Small intestine (tissue), 16 donors: ENCODE results near the gene DUX4. TPM values are rescaled to one million over a fixed set of nuclear protein-coding genes. Genes with fewer than 3 reads are reported as not detected.
"Not testable (repeated sequence)": the region's sequence is repeated elsewhere in the genome, so short reads cannot be mapped to it uniquely, and the experiment has no call there.

Experiments
- DNase-seq, 2 donors: peaks; one replicate each; pipeline versions ENCODE4 v3.0.0 to v3.0.0-alpha.2; 2013
- FAIRE-seq: peaks from 2 replicates; lab custom pipeline; 2012; peaks lifted over from hg19 to GRCh38; lab: Jason Lieb, UNC
- H3K27ac ChIP-seq, 3 donors: one replicate each; pipeline ENCODE4 v1.5.1; 2013; ENCODE audit warnings: low read length in 2 of 3, mild to moderate bottlenecking in 2 of 3, control low read depth in 1 of 3, inconsistent platforms in 1 of 3, low read depth in 1 of 3, moderate library complexity in 1 of 3
- H3K27me3 ChIP-seq, 3 donors: one replicate each; pipeline ENCODE4 v1.6.1; 2013; ENCODE audit warnings: low read length in 3 of 3, inconsistent platforms in 1 of 3; ENCODE audit not compliant: control insufficient read depth in 3 of 3, insufficient read depth in 3 of 3
- H3K36me3 ChIP-seq, 3 donors: one replicate each; pipeline ENCODE4 v1.6.1; 2013; ENCODE audit warnings: low read length in 3 of 3, inconsistent platforms in 1 of 3, low read depth in 1 of 3, mild to moderate bottlenecking in 1 of 3, moderate library complexity in 1 of 3; ENCODE audit not compliant: control insufficient read depth in 3 of 3, insufficient read depth in 2 of 3
- H3K4me1 ChIP-seq, 3 donors: one replicate each; pipeline ENCODE4 v1.6.1; 2013; ENCODE audit warnings: low read length in 2 of 3, inconsistent platforms in 1 of 3, low read depth in 1 of 3, mild to moderate bottlenecking in 1 of 3, moderate library complexity in 1 of 3; ENCODE audit not compliant: control insufficient read depth in 3 of 3, insufficient read depth in 2 of 3
- H3K4me3 ChIP-seq, 3 donors: one replicate each; pipeline ENCODE4 v1.5.1; 2013; ENCODE audit warnings: low read length in 3 of 3, control low read depth in 1 of 3, inconsistent platforms in 1 of 3, low read depth in 1 of 3, mild to moderate bottlenecking in 1 of 3, moderate library complexity in 1 of 3
- H3K9me3 ChIP-seq, 2 donors: one replicate each; pipeline ENCODE4 v1.6.1; 2013; ENCODE audit warnings: low read depth in 1 of 2, low read length in 1 of 2; ENCODE audit not compliant: control insufficient read depth in 2 of 2, insufficient read depth in 1 of 2
- WGBS, 3 donors: extraction: QIAGEN DNeasy Blood & Tissue Kit; methylation state at CpG; one replicate each; pipeline ENCODE4 v1.1.7; 2013; 5-methylcytosine and 5-hydroxymethylcytosine counted together
- long read RNA-seq, 10 donors: transcript quantifications; one replicate each; lab custom pipeline, GENCODE V29; 2026
- polyA plus RNA-seq, 4 donors: library from polyadenylated mRNA; stranded (reverse) in 3 of 4; unstranded in 1 of 4; fragments of 200-250 nt in 3 of 4; fragments of 120-200 nt in 1 of 4; gene quantifications; one replicate each; pipeline versions ENCODE4 v1.2.1 to v1.2.3, GENCODE V29; 2013
- donor health status: healthy with polysubstance abuse.
- donor health status: control.
- donor health status: control.
- donor health status: Bipolar disorder and iron deficiency.
- donor health status: healthy.

Gene DUX4
- under 1 TPM in 1 of 4 donors, not detected in 3; 0.07 TPM for polyA plus RNA-seq
- long read RNA-seq, donor 1 = 0 reads
- long read RNA-seq, donor 2 = 0 reads
- long read RNA-seq, donor 3 = 0 reads
- long read RNA-seq, donor 4 = 0 reads
- long read RNA-seq, donor 5 = 0 reads
- long read RNA-seq, donor 6 = 0 reads
- long read RNA-seq, donor 7 = 0 reads
- long read RNA-seq, donor 8 = 0 reads
- long read RNA-seq, donor 9 = 0 reads
- long read RNA-seq, donor 10 = 0 reads

DNA sequence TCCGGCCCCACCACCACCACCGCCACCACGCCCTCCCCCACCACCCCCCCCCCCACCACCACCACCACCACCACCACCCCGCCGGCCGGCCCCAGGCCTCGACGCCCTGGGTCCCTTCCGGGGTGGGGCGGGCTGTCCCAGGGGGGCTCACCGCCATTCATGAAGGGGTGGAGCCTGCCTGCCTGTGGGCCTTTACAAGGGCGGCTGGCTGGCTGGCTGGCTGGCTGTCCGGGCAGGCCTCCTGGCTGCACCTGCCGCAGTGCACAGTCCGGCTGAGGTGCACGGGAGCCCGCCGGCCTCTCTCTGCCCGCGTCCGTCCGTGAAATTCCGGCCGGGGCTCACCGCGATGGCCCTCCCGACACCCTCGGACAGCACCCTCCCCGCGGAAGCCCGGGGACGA lies at the start of gene DUX4:
DUX4 (plus strand) TSS at position 347 of the 400 bp plus-strand sequence; CDS start at position 347, 0 bp downstream.
- H3K4me1 ChIP-seq, H3K4me3 ChIP-seq, H3K27ac ChIP-seq, DNase-seq, H3K36me3 ChIP-seq, H3K27me3 ChIP-seq, FAIRE-seq, H3K9me3 ChIP-seq: not testable (repeated sequence)
- 85% methylated on average over 3 of the region's 32 CpGs; no CpG with 5 or more reads in 2 of the 3 donors for WGBS, 3 donors

DNA sequence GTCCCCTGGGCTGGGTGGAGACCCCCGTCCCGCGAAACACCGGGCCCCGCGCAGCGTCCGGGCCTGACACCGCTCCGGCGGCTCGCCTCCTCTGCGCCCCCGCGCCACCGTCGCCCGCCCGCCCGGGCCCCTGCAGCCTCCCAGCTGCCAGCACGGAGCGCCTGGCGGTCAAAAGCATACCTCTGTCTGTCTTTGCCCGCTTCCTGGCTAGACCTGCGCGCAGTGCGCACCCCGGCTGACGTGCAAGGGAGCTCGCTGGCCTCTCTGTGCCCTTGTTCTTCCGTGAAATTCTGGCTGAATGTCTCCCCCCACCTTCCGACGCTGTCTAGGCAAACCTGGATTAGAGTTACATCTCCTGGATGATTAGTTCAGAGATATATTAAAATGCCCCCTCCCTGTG lies 1.9 kb downstream of the DUX4 start:
- not testable (repeated sequence) for H3K27ac ChIP-seq, H3K4me3 ChIP-seq, H3K9me3 ChIP-seq, H3K36me3 ChIP-seq, H3K4me1 ChIP-seq, H3K27me3 ChIP-seq, FAIRE-seq, DNase-seq
- 52 to 78% (median 72%) methylated on average over 12 to 28 of the region's 33 CpGs for WGBS, 3 donors

DNA sequence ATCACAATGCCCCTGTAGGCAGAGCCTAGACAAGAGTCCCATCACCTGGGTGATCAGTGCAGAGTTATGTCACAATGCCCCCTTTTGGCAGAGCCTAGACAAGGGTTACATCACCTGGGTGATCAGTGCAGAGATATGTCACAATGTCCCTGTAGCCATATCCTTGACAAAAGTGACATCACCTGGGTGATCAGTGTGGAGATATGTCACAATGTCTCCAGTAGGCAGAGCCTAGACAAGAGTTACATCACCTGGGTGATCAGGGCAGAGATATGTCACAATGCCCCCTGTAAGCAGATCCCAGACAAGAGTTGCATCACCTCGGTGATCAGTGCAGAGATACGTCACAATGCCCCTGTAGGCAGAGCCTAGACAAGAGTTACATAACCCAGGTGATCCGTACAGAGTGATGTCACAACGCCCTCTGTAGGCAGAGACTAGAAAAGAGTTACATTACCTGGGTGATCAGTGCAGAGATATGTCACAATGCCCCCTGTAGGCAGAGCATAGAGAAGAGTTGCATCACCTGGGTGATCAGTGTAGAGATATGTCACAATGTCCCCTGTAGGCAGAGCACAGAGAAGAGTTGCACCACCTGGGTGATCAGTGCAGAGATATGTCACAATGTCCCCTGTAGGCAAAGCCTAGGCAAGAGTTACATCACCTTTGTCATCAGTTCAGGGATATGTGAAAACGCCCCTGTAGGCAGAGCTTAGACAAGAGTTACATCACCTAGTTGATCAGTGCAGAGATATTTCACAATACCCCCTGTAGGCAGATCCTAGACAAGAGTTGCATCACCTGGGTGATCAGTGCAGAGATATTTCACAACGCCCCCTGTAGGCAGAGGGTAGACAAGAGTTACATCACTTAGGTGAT lies 4.4 kb downstream of the DUX4 start:
- H3K36me3 ChIP-seq, H3K27ac ChIP-seq, H3K27me3 ChIP-seq, H3K9me3 ChIP-seq, H3K4me3 ChIP-seq, DNase-seq, H3K4me1 ChIP-seq, FAIRE-seq: not testable (repeated sequence)
- WGBS, 3 donors = 47 to 57% (median 49%) methylated on average over 4 to 5 of the region's 6 CpGs

DNA sequence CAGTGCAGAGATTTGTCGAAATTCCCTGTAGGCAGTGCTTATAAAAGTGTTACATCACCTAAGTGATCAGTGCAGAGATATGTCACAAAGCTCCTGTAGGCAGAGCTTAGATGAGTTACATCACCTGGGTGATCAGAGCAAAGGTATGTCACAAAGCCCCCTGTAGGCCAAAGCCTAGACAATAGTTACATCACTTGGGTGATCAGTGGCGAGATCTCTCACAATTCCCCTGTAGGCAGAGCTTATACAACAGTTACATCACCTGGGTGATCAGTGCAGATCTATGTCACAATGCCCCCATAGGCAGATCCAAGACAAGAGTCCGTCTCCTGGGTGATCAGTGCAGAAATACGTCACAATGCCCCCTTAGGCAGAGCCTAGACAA lies 5.0 kb downstream of the DUX4 start:
- FAIRE-seq, H3K4me1 ChIP-seq, H3K9me3 ChIP-seq, H3K27me3 ChIP-seq, H3K27ac ChIP-seq, H3K36me3 ChIP-seq, DNase-seq, H3K4me3 ChIP-seq: not testable (repeated sequence)
- WGBS, 3 donors = 13 to 23% (median 22%) methylated on average over 3 to 4 of the region's 4 CpGs

DNA sequence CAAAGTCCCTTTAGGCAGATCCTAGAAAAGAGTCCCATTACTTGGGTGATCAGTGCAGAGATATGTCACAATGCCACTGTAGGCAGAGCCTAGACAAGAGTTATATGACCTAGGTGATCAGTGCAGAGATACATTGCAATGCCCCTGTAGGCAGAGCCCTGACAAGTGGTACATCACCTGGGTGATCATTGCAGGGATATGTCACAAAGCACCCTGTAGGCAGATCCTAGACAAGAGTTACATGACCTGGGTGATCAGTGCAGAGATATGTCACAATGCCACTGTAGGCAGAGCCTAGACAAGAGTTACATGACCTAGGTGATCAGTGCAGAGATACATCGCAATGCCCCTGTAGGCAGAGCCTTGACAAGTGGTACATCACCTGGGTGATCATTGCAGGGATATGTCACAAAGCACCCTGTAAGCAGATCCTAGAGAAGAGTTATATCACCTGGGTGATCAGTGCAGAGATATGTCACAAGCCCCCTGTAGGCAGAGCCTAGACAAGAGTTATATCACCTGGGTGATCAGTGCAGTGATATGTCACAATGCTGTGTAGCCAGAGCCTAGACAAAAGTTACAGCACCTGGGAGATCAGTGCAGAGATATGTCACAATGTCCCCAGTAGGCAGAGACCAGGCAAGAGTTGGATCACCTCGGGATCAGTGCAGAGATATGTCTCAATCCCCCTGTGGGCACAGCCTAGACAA lies 5.6 kb downstream of the DUX4 start:
- H3K36me3 ChIP-seq, H3K4me3 ChIP-seq, DNase-seq, H3K4me1 ChIP-seq, FAIRE-seq, H3K27me3 ChIP-seq, H3K9me3 ChIP-seq, H3K27ac ChIP-seq: not testable (repeated sequence)
- no CpG with 5 or more reads among the region's 2 CpGs for WGBS, 3 donors

DNA sequence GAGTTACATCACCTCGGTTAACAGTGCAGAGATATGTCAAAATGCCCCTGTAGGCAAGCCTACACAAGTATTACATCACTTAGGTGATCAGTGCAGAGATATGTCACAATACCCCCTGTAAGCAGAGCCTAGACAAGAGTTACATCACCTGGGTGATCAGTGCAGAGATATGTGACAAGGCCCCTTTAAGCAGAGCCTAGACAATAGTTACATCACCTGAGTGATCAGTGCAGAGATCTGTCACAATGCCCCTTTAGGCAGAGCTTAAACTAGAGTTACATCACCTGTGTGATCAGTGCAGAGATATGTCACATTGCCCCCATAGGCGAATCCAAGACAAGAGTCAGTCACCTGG lies 6.1 kb downstream of the DUX4 start:
- not testable (repeated sequence) for H3K9me3 ChIP-seq, FAIRE-seq, H3K4me3 ChIP-seq, H3K27ac ChIP-seq, H3K36me3 ChIP-seq, H3K27me3 ChIP-seq, H3K4me1 ChIP-seq
- 0 to 17% (median 0%) methylated on average over 1 of the region's 2 CpGs for WGBS, 3 donors
- peak in 1 of 2 donors; percentile 2 for DNase-seq

DNA sequence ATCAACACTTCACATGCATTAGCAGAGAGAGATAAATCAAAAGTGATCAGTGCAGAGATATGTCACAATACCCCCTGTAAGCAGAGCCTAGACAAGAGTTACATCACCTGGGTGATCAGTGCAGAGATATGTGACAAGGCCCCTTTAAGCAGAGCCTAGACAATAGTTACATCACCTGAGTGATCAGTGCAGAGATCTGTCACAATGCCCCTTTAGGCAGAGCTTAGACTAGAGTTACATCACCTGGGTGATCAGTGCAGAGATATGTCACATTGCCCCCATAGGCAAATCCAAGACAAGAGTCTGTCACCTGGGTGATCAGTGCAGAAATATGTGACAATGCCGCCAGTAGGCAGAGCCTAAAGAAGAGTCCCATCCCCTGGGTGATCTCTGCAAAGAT lies 7.4 kb downstream of the DUX4 start:
- H3K27me3 ChIP-seq, H3K36me3 ChIP-seq, DNase-seq, FAIRE-seq, H3K4me3 ChIP-seq, H3K27ac ChIP-seq, H3K4me1 ChIP-seq, H3K9me3 ChIP-seq: not testable (repeated sequence)
- WGBS, 3 donors = 7 to 13% (median 9%) methylated on average over 1 of the region's 1 CpG

DNA sequence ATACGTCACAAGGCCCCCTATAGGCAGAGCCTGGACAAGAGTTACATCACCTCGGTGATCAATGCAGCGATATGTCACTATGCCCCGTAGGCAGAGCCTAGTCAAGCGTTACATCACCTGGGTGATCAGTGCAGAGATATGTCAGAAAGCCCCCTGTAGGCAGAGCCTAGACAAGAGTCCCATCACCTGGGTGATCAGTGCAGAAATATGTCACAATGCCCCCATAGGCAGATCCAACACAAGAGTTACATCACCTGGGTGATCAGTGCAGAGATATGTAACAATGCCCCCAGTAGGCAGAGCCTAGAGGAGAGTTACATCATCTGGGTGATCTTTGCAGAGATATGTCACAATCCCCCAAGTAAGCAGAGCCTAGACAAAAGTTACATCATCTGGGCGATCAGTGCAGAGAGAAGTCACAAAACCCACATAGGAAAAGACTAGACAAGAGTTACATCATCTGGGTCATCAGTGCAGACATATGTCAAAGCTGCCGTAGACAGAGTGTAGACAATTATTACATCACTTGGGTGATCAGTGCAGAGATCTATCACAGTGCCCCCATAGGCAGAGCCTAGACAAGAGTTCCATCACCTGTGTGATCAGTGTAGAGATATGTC lies 8.0 kb downstream of the DUX4 start:
- not testable (repeated sequence) for FAIRE-seq, H3K4me1 ChIP-seq, H3K27me3 ChIP-seq, H3K9me3 ChIP-seq, H3K4me3 ChIP-seq, H3K27ac ChIP-seq, DNase-seq, H3K36me3 ChIP-seq
- WGBS, 3 donors = 58% methylated on average over 3 of the region's 7 CpGs; no CpG with 5 or more reads in 2 of the 3 donors
